Measurements from ENCODE around the gene CAPZA2.
"Not testable (repeated sequence)": the region's sequence is repeated elsewhere in the genome, so short reads cannot be mapped to it uniquely, and the experiment has no call there.

CAPZA2 gene

DNA sequence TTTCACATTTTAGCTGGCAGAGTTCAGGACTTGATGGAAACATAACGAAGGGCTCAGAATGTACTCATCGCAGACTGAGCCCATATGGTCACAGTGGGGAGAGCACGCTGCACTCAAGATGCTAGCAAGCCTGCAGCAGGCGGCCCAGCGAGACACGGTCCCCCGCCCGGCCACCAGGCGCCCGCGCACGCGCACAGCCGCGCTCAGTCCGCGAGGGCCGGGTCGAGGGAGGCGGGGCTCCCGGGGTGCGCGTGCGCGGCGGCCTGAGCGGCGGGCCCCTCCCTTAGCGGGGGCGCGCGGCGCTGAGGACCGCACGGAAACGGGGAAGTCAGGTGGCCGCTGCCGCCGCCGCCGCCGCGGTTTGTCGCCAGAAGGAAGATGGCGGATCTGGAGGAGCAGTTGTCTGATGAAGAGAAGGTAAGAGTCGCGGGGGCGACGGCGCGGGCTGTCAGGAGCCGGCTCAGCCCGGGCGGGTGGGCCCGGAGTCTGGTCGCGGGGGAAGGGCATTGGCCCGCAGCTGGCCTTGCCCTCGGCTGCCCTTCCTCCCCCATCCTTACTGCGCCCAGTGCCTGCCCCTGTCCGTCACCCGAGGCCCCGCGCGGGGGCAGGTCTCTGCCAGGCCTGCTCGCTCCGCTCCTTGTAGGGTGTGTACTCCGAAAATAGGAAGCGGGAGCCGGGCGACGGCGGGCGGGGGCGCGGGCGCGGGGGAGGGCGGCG, at the start of gene CAPZA2:
Gene CAPZA2 (plus strand): TSS at position 354 of the 717 bp plus-strand sequence. CDS start 25 bp downstream, at position 379.
- DNase-seq (ENCODE audit: low read depth): peak; percentile 95

DNA sequence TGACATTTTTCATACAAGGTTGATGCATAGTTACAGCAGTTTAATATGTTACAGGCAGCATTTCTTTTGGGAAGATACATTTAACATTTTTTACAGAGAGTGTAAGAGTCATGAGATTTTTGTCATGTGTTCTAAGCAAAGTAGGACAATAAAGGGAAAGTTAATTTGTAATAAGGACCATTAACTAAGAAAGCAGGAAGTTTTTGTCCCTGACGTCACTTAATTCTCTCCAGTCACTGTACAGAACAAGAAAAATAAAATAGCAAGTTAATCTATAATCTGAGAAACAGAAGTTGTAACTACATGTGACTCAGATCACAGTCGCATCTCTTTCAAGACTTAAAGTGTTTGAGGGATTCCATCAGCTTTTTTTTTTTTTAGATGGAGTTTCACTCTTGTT, 49.5 kb upstream of the CAPZA2 start:
- DNase-seq (ENCODE audit: low read depth): no peak

DNA sequence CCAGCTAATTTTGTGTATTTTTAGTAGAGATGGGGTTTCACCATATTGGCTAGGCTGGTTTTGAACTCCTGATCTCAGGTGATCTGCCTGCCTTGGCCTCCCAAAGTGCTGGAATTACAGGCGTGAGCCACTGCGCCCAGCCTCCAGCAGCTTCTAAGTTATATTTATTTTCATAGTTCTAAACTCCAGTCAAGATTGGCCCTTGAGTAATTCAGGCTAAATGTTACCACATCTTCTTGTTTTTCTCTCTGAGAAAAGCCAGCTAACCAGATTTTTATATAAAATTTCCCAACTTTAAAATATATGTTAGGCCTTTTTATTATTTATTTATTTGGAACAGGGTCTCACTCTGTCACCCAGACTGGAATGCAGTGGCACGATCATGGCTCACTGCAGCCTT, 49.0 kb upstream of the CAPZA2 start:
- not testable (repeated sequence) for DNase-seq (ENCODE audit: low read depth)

DNA sequence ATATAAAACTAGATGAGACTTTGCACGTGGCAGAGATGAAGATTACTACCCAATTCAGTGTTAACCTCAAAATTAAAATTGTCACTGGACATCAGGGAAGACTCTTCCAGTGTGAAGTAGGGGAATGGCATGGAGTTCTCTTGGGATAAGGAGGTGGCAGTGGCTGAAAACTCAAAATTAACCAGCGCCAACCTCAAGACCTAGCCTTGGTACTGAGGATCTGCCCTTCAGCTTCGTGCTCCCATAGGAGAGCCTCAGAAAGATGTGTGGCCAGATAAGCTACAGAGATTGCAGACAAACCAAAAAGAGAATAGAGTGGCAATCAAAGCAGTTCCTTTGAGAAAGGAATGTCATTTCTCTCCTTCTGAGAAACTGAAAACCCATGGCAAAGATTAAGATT, 47.3 kb upstream of the CAPZA2 start:
- no peak for DNase-seq (ENCODE audit: low read depth)

DNA sequence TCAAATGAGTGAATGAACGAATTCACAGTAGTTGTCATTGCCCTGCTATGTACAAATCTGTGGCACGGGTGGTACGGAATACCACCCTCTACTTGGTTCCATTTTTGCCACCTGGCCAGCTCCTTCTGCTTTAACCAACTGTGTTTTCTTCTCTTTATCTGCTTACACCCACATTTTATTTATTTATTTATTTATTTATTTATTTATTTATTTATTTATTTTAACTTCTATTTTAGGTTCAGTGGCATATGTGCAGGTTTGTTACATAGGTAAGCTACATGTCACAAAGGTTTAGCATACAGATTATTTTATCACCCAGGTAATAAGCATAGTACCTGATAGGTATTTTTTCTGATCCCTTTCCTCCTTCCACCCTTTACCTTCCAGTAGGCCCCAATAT, 42.2 kb upstream of the CAPZA2 start:
- DNase-seq (ENCODE audit: low read depth): no peak

DNA sequence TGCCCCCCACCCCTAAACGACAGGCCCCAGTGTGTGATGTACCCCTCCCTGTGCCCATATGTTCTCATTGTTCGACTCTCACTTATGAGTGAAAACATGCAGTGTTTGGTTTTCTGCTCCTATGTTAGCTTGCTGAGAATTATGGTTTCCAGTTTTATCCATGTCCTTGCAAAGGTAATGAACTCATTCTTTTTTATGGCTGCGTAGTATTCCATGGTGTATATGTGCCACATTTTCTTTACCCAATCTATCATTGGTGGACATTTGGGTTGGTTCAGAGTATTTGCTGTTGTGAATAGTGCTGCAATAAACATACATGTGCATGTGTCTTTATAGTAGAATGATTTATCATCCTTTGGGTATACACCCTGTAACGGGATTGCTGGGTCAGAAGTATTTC, 40.7 kb upstream of the CAPZA2 start:
- DNase-seq (ENCODE audit: low read depth): not testable (repeated sequence)

DNA sequence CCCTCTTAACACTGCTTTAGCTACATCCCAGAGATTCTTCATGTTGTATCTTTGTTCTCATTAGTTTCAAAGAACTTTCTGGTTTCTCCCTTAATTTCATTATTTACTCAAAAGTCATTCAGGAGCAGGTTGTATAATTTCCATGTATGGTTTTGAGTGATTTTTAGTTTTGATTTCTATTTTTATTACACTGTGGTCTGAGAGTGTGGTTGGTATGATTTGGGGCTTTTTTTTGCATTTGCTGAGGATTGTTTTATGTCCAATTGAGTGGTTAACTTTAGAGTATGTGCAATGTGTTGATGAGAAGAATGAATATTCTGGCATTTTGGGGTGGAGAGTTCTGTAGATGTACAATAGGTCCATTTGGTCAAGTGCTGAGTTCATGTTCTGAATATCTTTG, 37.9 kb upstream of the CAPZA2 start:
- DNase-seq (ENCODE audit: low read depth): no peak

DNA sequence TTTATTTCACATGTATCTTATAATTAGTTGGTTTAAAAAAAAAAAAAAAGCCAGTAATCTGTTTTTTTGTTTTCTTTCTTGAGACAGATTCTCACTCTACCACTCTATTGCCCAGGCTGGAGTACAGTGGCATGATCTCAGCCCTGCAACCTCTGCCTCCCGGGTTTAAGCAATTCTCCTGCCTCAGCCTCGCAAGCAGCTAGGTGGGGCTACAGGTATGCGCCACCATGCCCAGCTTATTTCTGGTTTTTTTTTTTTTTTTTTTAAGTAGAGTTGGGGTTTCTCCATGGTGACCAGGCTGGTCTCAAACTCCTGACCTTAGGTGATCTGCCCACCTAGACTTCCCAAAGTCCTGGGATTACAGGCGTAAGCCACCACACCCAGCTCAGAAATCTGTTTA, 34.1 kb upstream of the CAPZA2 start:
- DNase-seq (ENCODE audit: low read depth): no peak

DNA sequence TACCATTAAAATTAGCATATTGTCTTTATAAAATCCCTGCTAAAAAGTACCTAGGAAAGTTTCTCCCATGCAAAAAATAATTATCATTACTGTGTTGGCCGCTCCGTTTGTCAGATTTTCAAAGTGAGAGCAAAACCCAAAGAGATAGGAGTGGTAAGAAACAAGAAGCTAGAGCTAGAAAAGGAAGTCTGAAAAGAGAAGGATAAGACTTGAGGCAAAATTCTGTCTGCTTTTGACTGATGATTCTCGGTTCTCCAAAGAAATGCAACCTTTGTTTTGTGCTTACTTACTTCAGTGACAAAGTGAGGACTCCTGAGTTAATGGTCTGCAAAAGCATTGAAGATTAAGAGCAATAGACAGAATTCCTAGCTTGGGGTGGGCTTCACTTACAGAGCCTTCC, 33.3 kb upstream of the CAPZA2 start:
- DNase-seq (ENCODE audit: low read depth): no peak

DNA sequence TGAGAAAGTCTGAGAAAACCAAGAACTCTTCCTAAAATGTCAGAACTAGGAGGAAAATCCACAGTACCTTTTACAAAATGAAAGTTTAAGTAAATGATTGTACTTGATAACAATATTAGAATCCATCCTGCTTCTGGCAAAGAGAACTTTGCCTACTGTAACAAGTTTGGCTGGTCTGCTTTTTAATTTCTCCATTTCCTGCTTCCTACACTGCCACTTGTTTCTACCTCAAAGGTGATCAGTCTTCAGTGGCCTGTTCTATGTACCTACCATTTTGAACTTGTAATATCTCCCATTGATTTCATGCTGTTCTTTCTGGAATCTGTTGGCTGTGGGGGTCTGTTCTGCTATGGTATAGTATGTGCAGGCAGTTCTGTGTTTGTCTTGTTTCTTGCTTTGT, 32.9 kb upstream of the CAPZA2 start:
- no peak for DNase-seq (ENCODE audit: low read depth)

DNA sequence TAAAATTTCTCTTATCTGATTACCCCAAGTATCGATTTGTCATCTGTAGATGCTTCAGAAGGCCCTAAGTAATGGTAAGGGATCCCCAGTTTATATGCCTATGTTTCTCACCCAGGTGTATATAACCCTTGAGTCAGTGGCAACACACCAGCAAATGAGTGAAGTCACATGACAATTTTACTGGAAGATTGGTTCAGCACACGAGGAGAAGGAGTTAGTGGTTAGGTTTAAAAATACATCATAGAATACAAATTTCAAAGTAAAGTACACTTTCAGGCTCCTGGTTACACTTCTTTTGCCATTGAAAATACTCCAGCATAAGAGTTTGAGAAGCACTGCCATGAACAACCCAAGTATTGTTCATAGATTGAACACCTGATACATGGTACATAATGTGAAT, 29.7 kb upstream of the CAPZA2 start:
- DNase-seq (ENCODE audit: low read depth): no peak

DNA sequence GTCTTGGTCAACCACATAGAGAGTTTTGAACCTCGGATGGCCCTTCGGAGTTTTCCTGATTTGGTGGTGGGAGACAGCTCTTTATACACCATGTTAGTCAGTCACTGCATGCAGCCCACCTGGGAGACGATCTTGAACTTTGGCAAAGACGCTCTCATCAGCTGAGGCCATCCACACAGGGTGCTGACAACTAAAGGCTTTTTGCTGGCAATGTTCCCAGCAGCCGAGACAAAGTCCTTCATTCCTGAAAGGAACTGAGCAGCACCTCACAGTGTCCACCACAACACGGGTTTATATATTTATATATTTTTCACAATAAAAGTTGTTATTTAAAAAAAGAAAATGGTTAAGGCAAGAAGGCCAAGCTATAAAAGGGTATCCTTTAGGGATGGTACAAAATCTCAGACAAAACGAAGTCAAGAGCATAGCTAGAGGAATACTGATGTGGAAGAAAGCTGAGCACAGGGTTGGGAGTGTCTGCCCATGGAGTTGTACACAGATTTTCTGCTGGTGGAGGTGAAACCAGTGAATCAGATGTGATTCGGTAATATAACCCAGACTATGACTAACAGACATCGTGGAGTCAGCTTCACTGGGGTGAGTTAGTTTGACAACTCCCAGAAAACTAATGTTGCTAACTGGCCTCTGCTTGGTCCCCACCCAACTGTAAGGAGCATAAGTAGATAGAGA, 27.4 kb upstream of the CAPZA2 start:
- no peak for DNase-seq (ENCODE audit: low read depth)

DNA sequence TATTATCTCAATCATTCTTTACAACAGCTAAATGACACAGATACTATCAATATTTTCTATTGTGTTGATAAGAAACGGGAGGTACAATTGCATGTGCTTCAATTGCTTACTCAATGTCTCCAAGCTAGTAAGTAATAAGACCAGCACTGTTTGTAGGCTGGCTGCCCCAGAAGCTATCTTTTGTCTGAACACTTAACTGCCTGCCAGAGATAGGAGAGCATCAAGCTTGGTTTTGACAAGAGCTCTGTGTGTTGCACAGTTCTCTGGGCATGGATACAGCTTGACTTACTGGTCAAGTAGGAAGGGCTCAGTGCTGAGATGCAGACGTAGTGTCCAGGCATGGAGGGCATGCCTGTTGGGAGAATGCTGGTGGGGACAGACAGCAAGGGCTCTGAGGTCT, 26.3 kb upstream of the CAPZA2 start:
- no peak for DNase-seq (ENCODE audit: low read depth)

DNA sequence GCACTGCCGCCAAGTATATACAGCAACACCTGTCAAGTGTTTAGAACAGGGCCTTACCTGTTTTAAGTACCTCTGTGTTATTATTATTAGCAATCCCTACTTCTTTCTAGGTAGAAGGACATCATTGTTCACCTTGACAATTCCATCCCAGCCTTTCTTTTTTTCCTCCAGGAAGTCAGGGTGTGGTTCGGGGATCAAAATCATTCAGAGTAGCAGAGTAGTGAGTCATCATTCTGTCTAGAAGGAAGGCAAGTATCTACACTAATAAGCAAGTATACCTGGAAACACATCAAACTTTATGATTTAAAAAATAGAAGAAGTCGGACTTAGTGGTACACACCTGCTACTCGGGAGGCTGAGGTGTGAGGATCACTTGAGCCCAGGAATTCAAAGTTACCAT, 25.5 kb upstream of the CAPZA2 start:
- no peak for DNase-seq (ENCODE audit: low read depth)

DNA sequence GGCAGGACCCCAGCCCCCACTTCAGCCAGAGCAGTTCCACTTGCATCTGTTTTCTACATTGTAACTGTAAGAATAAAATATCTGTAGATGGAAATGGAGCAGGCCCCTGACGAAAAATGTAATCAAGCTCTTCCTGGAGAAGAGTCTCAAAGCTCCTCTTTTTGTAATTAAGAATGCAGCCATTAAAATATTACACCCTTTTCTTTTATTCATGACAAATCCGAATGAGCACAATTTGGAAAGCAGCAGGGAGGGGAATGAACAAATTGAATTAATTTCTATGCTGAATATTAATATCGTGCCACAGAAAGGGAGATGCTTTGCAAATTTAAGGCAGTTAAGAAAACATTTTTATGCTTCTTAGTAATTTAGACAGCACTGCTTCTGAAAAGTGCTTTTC, 24.8 kb upstream of the CAPZA2 start:
- DNase-seq (ENCODE audit: low read depth): no peak

DNA sequence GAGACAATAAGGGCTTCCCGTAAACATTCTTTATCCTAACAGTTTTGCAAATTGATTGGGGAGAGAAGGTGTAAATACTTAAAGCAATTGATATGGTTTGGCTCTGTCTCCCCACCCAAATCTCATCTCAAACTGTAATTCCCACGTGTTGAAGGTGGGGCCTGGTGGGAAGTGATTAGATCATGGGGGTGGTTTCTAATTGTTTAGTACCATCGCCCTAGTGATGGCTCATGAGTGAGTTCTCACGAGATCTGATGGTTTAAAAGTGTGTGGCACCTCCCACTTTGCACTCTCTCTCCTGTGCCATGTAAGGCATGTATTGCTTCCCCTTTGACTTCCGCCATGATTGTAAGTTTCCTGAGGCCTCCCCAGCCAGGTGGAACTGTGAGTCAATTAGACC, 22.1 kb upstream of the CAPZA2 start:
- DNase-seq (ENCODE audit: low read depth): no peak

DNA sequence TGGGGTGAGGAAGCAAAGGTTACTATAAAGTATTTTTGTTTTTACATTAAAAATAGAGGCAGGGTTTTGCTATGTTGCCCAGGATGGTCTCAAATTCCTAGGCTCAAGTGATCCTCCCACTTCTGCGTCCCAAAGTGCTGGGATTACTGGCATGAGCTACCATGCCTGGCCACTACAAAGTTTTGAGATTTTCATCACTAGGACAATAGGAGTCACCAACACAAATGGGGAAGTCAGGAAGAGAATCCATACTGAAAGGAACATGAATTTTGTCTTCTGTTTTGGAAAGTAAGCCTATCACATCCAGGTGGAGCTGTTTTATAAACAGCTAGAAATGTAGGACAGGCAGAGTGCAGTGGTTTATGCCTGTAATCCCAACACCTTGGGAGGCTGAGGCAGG, 20.0 kb upstream of the CAPZA2 start:
- no peak for DNase-seq (ENCODE audit: low read depth)

DNA sequence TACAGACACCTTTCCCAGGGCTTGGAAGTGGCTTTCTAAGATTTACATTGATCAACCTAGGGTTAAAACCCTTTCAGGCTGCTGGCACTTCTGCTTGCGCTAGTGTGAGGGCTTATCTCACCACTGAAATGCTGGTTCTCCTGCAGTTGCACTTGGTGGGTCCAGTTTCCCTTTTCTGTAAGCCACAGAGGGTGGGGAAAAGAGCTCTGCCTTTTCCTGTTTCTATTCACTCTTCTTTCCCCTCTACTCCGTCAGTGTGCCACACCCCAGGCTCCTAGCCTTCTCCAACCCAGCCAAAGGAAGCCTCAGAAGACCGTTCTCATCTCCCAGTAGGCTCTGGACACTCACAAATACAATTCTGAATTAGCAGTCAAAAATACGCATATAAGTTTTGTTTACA, 19.0 kb upstream of the CAPZA2 start:
- DNase-seq (ENCODE audit: low read depth): no peak

DNA sequence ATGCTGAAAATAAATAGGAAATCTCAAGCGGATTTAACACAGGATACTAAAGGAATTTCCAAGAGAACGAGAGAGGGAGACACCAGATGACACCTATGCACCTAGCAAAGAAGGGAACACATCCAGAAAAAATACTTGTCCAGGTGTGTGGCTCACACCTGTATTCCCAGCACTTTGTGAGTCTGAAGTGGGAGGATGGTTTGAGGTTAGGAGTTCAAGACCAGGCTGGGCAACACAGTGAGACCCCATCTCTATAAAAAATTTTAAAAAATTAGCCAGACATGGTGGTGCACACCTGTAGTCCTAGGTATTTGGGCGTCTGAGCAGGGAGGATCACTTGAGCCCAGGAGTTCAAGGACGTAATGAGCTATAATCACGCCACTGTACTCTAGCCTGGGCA, 11.2 kb upstream of the CAPZA2 start:
- DNase-seq (ENCODE audit: low read depth): no peak

DNA sequence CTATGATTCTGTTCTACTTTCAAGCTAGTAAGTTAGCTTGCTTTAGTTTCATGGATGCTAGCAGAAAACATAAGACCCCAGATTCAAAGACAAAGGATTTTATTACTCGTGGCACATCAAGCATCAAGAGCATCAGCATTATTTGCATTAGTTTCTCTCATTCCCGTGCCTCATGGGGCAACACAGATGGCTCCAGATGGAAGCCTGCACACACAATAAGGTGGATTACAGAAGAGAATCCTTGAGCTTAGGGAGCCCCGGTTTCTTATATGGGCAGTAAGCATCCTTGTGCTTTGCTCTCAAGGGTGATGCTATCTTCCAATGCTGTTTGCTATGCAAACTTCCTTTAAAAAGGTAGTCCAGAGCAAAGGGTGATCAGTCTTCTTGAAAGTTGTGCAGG, 10.7 kb upstream of the CAPZA2 start:
- DNase-seq (ENCODE audit: low read depth): no peak

DNA sequence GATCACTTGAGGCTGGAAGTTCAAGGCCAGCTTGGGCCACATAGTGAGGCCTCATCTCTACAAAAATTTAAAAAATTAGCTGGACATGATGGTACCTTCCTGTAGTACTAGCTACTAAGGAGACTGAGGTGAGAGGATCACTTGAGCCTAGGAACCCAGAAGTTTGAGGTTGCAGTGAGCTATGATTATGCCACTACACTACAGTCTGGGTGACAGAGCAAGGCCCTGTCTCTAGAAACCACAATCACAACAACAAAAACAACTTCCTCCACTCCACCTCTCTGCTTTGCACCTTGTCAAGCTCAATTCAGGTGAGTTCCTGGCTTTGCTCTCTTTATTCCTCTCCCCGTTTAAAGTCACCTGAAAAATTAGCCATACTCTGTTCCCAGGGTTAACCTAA, 8.3 kb upstream of the CAPZA2 start:
- DNase-seq (ENCODE audit: low read depth): no peak

DNA sequence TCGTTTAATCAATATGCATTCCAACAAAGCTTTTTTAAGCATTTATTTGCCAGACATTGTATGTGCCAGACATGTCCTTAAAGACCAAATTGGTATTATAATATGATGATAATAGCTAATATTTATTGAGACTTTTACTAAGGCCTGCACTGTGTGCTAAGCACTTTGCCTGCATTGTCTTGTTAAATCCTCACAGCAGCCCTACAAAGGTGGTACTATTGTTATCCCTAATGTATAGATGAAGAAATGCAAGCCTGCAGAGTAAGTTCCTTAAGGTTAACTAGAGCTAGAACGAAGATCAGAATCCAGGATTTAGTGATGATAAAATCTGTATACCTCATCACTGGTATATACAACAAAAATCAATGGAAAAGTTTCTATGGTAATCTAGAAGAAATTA, 5.3 kb upstream of the CAPZA2 start:
- DNase-seq (ENCODE audit: low read depth): no peak

DNA sequence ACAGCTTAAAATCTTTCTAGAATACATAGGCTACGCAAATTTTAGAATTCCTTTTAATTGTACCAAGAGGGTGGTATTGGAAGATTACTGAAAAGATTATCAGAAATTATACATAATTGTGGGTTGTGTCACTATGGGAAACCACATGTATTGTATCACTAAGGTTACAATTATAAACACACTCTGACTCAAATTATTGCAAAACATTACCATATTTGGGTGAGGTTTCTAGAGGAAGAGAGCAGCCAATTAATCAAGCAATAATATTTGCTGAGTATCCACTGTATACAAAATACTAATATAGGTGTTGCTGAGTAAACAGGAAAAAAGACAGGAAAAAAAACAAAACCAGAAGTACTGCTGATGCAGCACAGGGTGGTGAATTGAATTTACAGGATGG, 3.1 kb upstream of the CAPZA2 start:
- no peak for DNase-seq (ENCODE audit: low read depth)

DNA sequence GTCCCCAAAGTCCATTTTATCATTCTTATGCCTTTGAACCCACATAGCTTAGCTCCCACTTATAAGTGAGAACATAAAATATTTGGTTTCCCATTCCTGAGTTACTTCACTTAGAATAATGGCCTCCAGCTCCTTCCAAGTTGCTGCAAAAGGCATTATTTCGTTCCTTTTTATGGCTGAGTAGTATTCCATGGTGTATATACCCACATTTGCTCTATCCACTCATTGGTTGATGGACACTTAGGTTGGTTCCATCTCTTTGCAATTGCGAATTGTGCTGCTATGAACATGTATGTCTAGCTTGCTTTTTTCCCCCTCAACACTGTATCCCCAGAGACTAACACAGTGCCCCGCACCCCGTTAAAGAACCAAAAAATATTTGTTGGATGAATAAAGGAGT, 670 bp upstream of the CAPZA2 start:
- DNase-seq (ENCODE audit: low read depth): no peak
